GM23338 (cell line): ENCODE results near the gene PHAX. TPM values are rescaled to one million over a fixed set of nuclear protein-coding genes. Genes with fewer than 3 reads are reported as not detected.

Source experiments
- ATAC-seq: fragments of 200-7000 bp; cut with Tn5 transposase; 3 replicates; pipeline ENCODE4 v1.9.1; 2020
- DNase-seq: peaks from one replicate; pipeline ENCODE4 v3.0.0-alpha.2; 2015; ENCODE audit warnings: low spot score
- H2AFZ ChIP-seq: fragments of 200-600 bp; sonication (generic); 2 replicates; pipeline ENCODE4 v1.8.0; 2016; ENCODE audit warnings: antibody characterized with exemption, mild to moderate bottlenecking, moderate library complexity
- H3F3A ChIP-seq: fragments of 200-600 bp; sonication (generic); replicated peaks from 2 replicates; pipeline ENCODE4 v1.8.0; 2017; ENCODE audit warnings: antibody characterized with exemption, mixed run types, low read depth
- H3K27ac ChIP-seq: fragments of 200-600 bp; sonication (generic); 2 replicates; pipeline ENCODE4 v1.6.1; 2016; ENCODE audit warnings: low read depth
- H3K27me3 ChIP-seq: fragments of 200-600 bp; sonication (generic); 2 replicates; pipeline ENCODE4 v1.8.0; 2016; ENCODE audit warnings: mild to moderate bottlenecking, mixed run types, moderate library complexity; ENCODE audit not compliant: insufficient read depth
- H3K36me3 ChIP-seq: fragments of 200-600 bp; sonication (generic); 2 replicates; pipeline ENCODE4 v1.8.0; 2016; ENCODE audit warnings: mild to moderate bottlenecking; ENCODE audit not compliant: insufficient read depth
- H3K4me1 ChIP-seq: fragments of 200-600 bp; sonication (generic); 2 replicates; pipeline ENCODE4 v1.8.0; 2016; ENCODE audit warnings: mild to moderate bottlenecking, moderate library complexity; ENCODE audit not compliant: insufficient read depth
- H3K4me2 ChIP-seq: fragments of 200-600 bp; sonication (generic); 2 replicates; pipeline ENCODE4 v1.7.1; 2017; ENCODE audit warnings: mixed run types
- H3K4me3 ChIP-seq: fragments of 200-600 bp; sonication (generic); 2 replicates; pipeline ENCODE4 v1.6.1; 2016; ENCODE audit warnings: mixed run types
- H3K79me2 ChIP-seq: fragments of 200-600 bp; sonication (generic); replicated peaks from 2 replicates; pipeline ENCODE4 v1.8.0; 2017; ENCODE audit warnings: mild to moderate bottlenecking; ENCODE audit not compliant: insufficient read depth
- H3K9me2 ChIP-seq: fragments of 200-600 bp; sonication (generic); 2 replicates; pipeline ENCODE4 v1.8.0; 2017; ENCODE audit not compliant: insufficient read depth
- H4K20me1 ChIP-seq: fragments of 200-600 bp; sonication (generic); replicated peaks from 2 replicates; pipeline ENCODE4 v1.8.0; 2017; ENCODE audit warnings: mild to moderate bottlenecking; ENCODE audit not compliant: insufficient read depth
- H3K27ac Mint-ChIP-seq: 2 replicates; pipeline ENCODE4 v1.8.0; 2020; ENCODE audit warnings: inconsistent platforms, mild to moderate bottlenecking, moderate library complexity, mixed read lengths
- H3K27me3 Mint-ChIP-seq: 3 replicates; pipeline ENCODE4 v1.8.0; 2022; ENCODE audit warnings: low read depth, mild to moderate bottlenecking, moderate library complexity, mixed read lengths, inconsistent platforms; ENCODE audit not compliant: insufficient read depth, poor library complexity
- H3K36me3 Mint-ChIP-seq: 3 replicates; pipeline ENCODE4 v1.8.0; 2021; ENCODE audit warnings: low read depth, mild to moderate bottlenecking, inconsistent platforms, moderate library complexity, mixed read lengths
- H3K4me1 Mint-ChIP-seq: 3 replicates; pipeline ENCODE4 v1.8.0; 2020; ENCODE audit warnings: mild to moderate bottlenecking, inconsistent platforms, mixed read lengths
- H3K4me3 Mint-ChIP-seq: 3 replicates; pipeline ENCODE4 v1.8.0; 2021; ENCODE audit warnings: moderate library complexity, mild to moderate bottlenecking, inconsistent platforms, mixed read lengths
- H3K9me3 Mint-ChIP-seq: 3 replicates; pipeline ENCODE4 v1.8.0; 2020; ENCODE audit warnings: moderate library complexity, mild to moderate bottlenecking, inconsistent platforms, mixed read lengths
- CREB1 ChIP-seq: fragments of 250-450 bp; sonication (Bioruptor Pico); IDR thresholded peaks from 2 replicates; pipeline ENCODE4 v1.5.0; 2020; ENCODE audit warnings: low read depth, mild to moderate bottlenecking, moderate library complexity
- CTCF ChIP-seq, 2 experiments: fragments of 200-600 bp in 1 of 2; sonication (generic) in 1 of 2; conservative IDR thresholded peaks; 2 replicates each; pipeline versions ENCODE4 v1.5.1 to v1.6.1; 2016 to 2017; ENCODE audit warnings: antibody characterized with exemption in 2 of 2, low read depth in 2 of 2, mild to moderate bottlenecking in 2 of 2, moderate library complexity in 1 of 2
- EZH2 ChIP-seq: fragments of 200-600 bp; sonication (generic); IDR thresholded peaks from one replicate; pipeline ENCODE4 v1.8.0; 2017; ENCODE audit warnings: antibody characterized with exemption, mild to moderate bottlenecking, low read depth; ENCODE audit not compliant: unreplicated experiment
- EZH2phosphoT487 ChIP-seq: fragments of 200-600 bp; sonication (generic); IDR thresholded peaks from one replicate; pipeline ENCODE4 v1.8.1; 2018; ENCODE audit warnings: antibody characterized with exemption; ENCODE audit not compliant: unreplicated experiment
- JUNB ChIP-seq: IDR thresholded peaks from one replicate; pipeline ENCODE4 v1.6.1; 2016; ENCODE audit warnings: antibody characterized with exemption; ENCODE audit not compliant: unreplicated experiment
- NANOG ChIP-seq: IDR thresholded peaks from 2 replicates; pipeline ENCODE4 v1.6.1; 2016; ENCODE audit warnings: antibody characterized with exemption, borderline replicate concordance
- POLR2AphosphoS5 ChIP-seq: IDR thresholded peaks from 2 replicates; pipeline ENCODE4 v1.6.1; 2016; ENCODE audit warnings: antibody characterized with exemption, low read depth
- REST ChIP-seq: IDR thresholded peaks from one replicate; pipeline ENCODE4 v1.6.1; 2018; ENCODE audit warnings: antibody characterized with exemption; ENCODE audit not compliant: unreplicated experiment
- STAT1 ChIP-seq: IDR thresholded peaks from one replicate; pipeline ENCODE4 v1.6.1; 2016; ENCODE audit warnings: antibody characterized with exemption; ENCODE audit not compliant: unreplicated experiment
- ZNF114 ChIP-seq: fragments of 250-450 bp; sonication (Bioruptor Pico); IDR thresholded peaks from 2 replicates; pipeline ENCODE4 v1.5.0; 2020; ENCODE audit warnings: mild to moderate bottlenecking, moderate library complexity
- ZNF331 ChIP-seq: fragments of 250-450 bp; sonication (Bioruptor Pico); IDR thresholded peaks from 2 replicates; pipeline ENCODE4 v1.5.0; 2020; ENCODE audit warnings: low read depth, mild to moderate bottlenecking, moderate library complexity
- polyA plus RNA-seq: library from polyadenylated mRNA; unstranded; fragments of >200 nt; fragmentation: Nextera tagmentation; extraction: Ambion mirVana; gene quantifications from 2 replicates; pipeline ENCODE4 v1.2.1, GENCODE V29; 2016
- total RNA-seq: library from RNA; depleted of rRNA; stranded (reverse); fragments of >200 nt; shearing (Covaris generic); gene quantifications from 2 replicates; pipeline ENCODE4 v1.2.3, GENCODE V29; 2014
- TF ChIP-seq, protein P1 (sequence below): IDR thresholded peaks from 2 replicates; pipeline ENCODE4 v1.6.1; 2016; ENCODE audit warnings: antibody characterized with exemption
- TF ChIP-seq, protein P2 (sequence below): fragments of 250-450 bp; sonication (Bioruptor Pico); IDR thresholded peaks from 2 replicates; pipeline ENCODE4 v1.5.0; 2020; ENCODE audit warnings: mild to moderate bottlenecking, moderate library complexity

The PHAX gene
- total and polyA plus RNA-seq, 2 experiments from 2014 or later = 75.9 to 140 TPM

- Histone ChIP-seq H4K20me1 (no peaks in the 10 kb centered on the region), H3K4me3 (no peak overlapping the region), H3K9me2 (peaks cover 3% of the 10 kb centered on the region; the same call in 1 of the 2 replicates), H3K79me2 (no peaks in the 10 kb centered on the region), H2AFZ (no peak overlapping the region), H3K27me3 (no peaks in the 10 kb centered on the region), H3K4me2 (no peak overlapping the region), H3K4me1 (no peaks in the 10 kb centered on the region), H3K27ac (no peak overlapping the region), H3F3A (no peaks in the 10 kb centered on the region), H3K36me3 (no peaks in the 10 kb centered on the region)
- DNase-seq (no peak), ATAC-seq (no peak)
- Mint-ChIP-seq H3K9me3 (no peaks in the 10 kb centered on the region), H3K27me3 (peaks cover 6% of the 10 kb centered on the region), H3K27ac (no peak overlapping the region), H3K4me1 (0 out of 3 replicates have a peak, but pooled peaks cover 2% of the 10 kb centered on the region), H3K4me3 (no peak overlapping the region), H3K36me3 (no peaks in the 10 kb centered on the region)
- TF ChIP-seq REST = no peak
- TF ChIP-seq, protein P1, sequence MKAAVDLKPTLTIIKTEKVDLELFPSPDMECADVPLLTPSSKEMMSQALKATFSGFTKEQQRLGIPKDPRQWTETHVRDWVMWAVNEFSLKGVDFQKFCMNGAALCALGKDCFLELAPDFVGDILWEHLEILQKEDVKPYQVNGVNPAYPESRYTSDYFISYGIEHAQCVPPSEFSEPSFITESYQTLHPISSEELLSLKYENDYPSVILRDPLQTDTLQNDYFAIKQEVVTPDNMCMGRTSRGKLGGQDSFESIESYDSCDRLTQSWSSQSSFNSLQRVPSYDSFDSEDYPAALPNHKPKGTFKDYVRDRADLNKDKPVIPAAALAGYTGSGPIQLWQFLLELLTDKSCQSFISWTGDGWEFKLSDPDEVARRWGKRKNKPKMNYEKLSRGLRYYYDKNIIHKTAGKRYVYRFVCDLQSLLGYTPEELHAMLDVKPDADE = no peak
- no peak for TF ChIP-seq POLR2AphosphoS5
- TF ChIP-seq ZNF114 (CRISPR knock-in tag) = no peak
- TF ChIP-seq, protein P2, sequence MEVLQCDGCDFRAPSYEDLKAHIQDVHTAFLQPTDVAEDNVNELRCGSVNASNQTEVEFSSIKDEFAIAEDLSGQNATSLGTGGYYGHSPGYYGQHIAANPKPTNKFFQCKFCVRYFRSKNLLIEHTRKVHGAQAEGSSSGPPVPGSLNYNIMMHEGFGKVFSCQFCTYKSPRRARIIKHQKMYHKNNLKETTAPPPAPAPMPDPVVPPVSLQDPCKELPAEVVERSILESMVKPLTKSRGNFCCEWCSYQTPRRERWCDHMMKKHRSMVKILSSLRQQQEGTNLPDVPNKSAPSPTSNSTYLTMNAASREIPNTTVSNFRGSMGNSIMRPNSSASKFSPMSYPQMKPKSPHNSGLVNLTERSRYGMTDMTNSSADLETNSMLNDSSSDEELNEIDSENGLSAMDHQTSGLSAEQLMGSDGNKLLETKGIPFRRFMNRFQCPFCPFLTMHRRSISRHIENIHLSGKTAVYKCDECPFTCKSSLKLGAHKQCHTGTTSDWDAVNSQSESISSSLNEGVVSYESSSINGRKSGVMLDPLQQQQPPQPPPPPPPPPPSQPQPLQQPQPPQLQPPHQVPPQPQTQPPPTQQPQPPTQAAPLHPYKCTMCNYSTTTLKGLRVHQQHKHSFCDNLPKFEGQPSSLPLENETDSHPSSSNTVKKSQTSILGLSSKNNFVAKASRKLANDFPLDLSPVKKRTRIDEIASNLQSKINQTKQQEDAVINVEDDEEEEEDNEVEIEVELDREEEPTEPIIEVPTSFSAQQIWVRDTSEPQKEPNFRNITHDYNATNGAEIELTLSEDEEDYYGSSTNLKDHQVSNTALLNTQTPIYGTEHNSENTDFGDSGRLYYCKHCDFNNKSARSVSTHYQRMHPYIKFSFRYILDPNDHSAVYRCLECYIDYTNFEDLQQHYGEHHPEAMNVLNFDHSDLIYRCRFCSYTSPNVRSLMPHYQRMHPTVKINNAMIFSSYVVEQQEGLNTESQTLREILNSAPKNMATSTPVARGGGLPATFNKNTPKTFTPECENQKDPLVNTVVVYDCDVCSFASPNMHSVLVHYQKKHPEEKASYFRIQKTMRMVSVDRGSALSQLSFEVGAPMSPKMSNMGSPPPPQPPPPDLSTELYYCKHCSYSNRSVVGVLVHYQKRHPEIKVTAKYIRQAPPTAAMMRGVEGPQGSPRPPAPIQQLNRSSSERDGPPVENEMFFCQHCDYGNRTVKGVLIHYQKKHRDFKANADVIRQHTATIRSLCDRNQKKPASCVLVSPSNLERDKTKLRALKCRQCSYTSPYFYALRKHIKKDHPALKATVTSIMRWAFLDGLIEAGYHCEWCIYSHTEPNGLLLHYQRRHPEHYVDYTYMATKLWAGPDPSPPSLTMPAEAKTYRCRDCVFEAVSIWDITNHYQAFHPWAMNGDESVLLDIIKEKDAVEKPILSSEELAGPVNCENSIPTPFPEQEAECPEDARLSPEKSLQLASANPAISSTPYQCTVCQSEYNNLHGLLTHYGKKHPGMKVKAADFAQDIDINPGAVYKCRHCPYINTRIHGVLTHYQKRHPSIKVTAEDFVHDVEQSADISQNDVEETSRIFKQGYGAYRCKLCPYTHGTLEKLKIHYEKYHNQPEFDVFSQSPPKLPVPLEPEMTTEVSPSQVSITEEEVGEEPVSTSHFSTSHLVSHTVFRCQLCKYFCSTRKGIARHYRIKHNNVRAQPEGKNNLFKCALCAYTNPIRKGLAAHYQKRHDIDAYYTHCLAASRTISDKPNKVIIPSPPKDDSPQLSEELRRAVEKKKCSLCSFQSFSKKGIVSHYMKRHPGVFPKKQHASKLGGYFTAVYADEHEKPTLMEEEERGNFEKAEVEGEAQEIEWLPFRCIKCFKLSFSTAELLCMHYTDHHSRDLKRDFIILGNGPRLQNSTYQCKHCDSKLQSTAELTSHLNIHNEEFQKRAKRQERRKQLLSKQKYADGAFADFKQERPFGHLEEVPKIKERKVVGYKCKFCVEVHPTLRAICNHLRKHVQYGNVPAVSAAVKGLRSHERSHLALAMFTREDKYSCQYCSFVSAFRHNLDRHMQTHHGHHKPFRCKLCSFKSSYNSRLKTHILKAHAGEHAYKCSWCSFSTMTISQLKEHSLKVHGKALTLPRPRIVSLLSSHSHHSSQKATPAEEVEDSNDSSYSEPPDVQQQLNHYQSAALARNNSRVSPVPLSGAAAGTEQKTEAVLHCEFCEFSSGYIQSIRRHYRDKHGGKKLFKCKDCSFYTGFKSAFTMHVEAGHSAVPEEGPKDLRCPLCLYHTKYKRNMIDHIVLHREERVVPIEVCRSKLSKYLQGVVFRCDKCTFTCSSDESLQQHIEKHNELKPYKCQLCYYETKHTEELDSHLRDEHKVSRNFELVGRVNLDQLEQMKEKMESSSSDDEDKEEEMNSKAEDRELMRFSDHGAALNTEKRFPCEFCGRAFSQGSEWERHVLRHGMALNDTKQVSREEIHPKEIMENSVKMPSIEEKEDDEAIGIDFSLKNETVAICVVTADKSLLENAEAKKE (CRISPR knock-in tag) = no peak
- no peak for TF ChIP-seq NANOG
- TF ChIP-seq CTCF (conservative IDR thresholded peaks at IDR 0.05; ENCODE audit: low read depth in 2 of 2) = no peak
- no peak for TF ChIP-seq CREB1
- TF ChIP-seq STAT1 = no peak
- TF ChIP-seq EZH2 = no peak
- TF ChIP-seq JUNB = no peak
- no peak for TF ChIP-seq EZH2phosphoT487
- TF ChIP-seq ZNF331 (CRISPR knock-in tag) = no peak
Measured at GRCh38 chr5:126635585-126635984, 34.8 kb downstream of the PHAX start.
